PC-3 (cell line): ENCODE results near the gene DACT2.

Experiments
- EZH2 ChIP-seq: fragments of 300-600 bp; sonication (generic); IDR thresholded peaks from one replicate; pipeline ENCODE4 v1.6.1; 2017; ENCODE audit warnings: antibody characterized with exemption, mild to moderate bottlenecking, low read length; ENCODE audit not compliant: unreplicated experiment
- EZH2phosphoT487 ChIP-seq: fragments of 300-600 bp; sonication (generic); IDR thresholded peaks from 2 replicates; pipeline ENCODE4 v1.6.1; 2018; ENCODE audit warnings: mild to moderate bottlenecking, antibody characterized with exemption, low read length, borderline replicate concordance
- TF ChIP-seq, protein P1 (sequence below): fragments of 300-600 bp; sonication (generic); conservative IDR thresholded peaks from 2 replicates; pipeline ENCODE4 v1.5.1; 2017; ENCODE audit warnings: antibody characterized with exemption, low read depth, mild to moderate bottlenecking, low read length

GRCh38 chr6:168318090-168318489 lies 1.5 kb downstream of the DACT2 start:
- TF ChIP-seq, protein P1, sequence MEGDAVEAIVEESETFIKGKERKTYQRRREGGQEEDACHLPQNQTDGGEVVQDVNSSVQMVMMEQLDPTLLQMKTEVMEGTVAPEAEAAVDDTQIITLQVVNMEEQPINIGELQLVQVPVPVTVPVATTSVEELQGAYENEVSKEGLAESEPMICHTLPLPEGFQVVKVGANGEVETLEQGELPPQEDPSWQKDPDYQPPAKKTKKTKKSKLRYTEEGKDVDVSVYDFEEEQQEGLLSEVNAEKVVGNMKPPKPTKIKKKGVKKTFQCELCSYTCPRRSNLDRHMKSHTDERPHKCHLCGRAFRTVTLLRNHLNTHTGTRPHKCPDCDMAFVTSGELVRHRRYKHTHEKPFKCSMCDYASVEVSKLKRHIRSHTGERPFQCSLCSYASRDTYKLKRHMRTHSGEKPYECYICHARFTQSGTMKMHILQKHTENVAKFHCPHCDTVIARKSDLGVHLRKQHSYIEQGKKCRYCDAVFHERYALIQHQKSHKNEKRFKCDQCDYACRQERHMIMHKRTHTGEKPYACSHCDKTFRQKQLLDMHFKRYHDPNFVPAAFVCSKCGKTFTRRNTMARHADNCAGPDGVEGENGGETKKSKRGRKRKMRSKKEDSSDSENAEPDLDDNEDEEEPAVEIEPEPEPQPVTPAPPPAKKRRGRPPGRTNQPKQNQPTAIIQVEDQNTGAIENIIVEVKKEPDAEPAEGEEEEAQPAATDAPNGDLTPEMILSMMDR = no peak
- TF ChIP-seq EZH2 (no peak), EZH2phosphoT487 (no peak)
